ENCODE data around the gene ZNF33B.

ZNF33B gene

GRCh38 chr10:42638055-42638820, at the start of gene ZNF33B:
ZNF33B (minus strand) TSS chr10:42638570; CDS start chr10:42636928, 1,642 bp downstream.
- TF ChIP-seq USF1 (IDR thresholded peaks at IDR 0.05) (0 out of 2 replicates have a peak, but pooled peaks have one; percentile 3), EGR1 (IDR thresholded peaks at IDR 0.05) (peak; percentile 87), FOXM1 (IDR thresholded peaks at IDR 0.05; ENCODE audit: borderline replicate concordance, low read depth) (no peak), ZBTB7A (IDR thresholded peaks at IDR 0.05; ENCODE audit: low read depth) (no peak), TEAD4 (IDR thresholded peaks at IDR 0.05) (no peak), YY1 (IDR thresholded peaks at IDR 0.05; ENCODE audit: low read depth) (peak; percentile 47), NFIC (IDR thresholded peaks at IDR 0.05) (no peak), TCF12 (IDR thresholded peaks at IDR 0.05; ENCODE audit: low read depth) (no peak), TAF1 (IDR thresholded peaks at IDR 0.05; ENCODE audit: low read depth) (no peak; the same call in 1 of the 2 replicates), RAD21 (IDR thresholded peaks at IDR 0.05; ENCODE audit: low read depth) (no peak)
- TF ChIP-seq, protein P1, sequence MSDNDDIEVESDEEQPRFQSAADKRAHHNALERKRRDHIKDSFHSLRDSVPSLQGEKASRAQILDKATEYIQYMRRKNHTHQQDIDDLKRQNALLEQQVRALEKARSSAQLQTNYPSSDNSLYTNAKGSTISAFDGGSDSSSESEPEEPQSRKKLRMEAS (IDR thresholded peaks at IDR 0.05), result peak; percentile 86

DNA sequence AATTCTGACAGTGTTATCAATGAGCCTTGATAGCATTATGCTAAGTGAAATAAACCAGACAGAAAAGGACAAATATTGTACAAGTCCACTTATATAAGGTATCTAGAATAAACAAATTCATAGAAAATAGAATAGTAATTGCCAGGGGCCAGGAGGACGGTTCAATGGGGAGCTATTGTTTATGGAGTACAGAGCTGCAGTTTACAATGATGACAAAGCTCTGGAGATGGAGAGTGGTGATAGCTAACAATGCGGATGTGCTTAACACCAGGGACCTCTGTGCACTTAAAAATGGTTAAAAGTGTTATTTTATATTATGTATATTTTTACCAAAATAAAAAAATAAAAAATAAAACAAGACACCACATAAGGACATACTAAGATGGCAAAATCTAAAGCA, 46.1 kb upstream of the ZNF33B start:
- no peak for TF ChIP-seq CREB1 (IDR thresholded peaks at IDR 0.05; ENCODE audit: low read depth)

GRCh38 chr10:42680267-42680666, 41.9 kb upstream of the ZNF33B start:
- TF ChIP-seq RAD21 (IDR thresholded peaks at IDR 0.05; ENCODE audit: low read depth) (no peak), TEAD4 (IDR thresholded peaks at IDR 0.05) (no peak), REST (IDR thresholded peaks at IDR 0.05; ENCODE audit: low read depth) (no peak), NFIC (IDR thresholded peaks at IDR 0.05) (no peak)

DNA sequence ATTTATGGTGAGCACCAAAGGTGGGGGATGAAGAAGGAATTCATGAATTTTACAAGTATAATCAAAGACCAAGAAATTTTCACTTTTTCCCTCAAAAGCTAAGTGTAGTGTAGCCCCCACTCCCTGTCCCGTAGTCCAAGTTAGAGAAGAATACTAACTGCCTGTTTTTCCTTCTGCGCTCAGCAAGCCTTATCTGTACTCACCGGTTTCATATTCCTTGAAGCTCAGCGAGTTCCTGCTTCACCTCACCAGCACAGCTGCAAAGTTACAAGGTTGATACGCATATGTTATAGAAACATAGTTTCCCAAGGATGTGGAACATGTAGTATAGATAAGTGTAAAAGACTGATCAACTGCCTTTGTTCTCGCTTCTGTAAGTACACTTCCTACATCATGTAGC, 16.0 kb upstream of the ZNF33B start:
- TF ChIP-seq RAD21 (IDR thresholded peaks at IDR 0.05; ENCODE audit: low read depth) (no peak), TCF12 (IDR thresholded peaks at IDR 0.05; ENCODE audit: low read depth) (no peak), CEBPB (IDR thresholded peaks at IDR 0.05) (no peak), EGR1 (IDR thresholded peaks at IDR 0.05) (no peak), EP300 (IDR thresholded peaks at IDR 0.05; ENCODE audit: borderline replicate concordance) (no peak), ZBTB7A (IDR thresholded peaks at IDR 0.05; ENCODE audit: low read depth) (no peak), NFIC (IDR thresholded peaks at IDR 0.05) (no peak)
- TF ChIP-seq, protein P1 (IDR thresholded peaks at IDR 0.05), result no peak

- TF ChIP-seq EGR1 (IDR thresholded peaks at IDR 0.05) (no peak), TCF12 (IDR thresholded peaks at IDR 0.05; ENCODE audit: low read depth) (no peak), TAF1 (IDR thresholded peaks at IDR 0.05; ENCODE audit: low read depth) (no peak), YY1 (IDR thresholded peaks at IDR 0.05; ENCODE audit: low read depth) (no peak)
Observed at GRCh38 chr10:42652858-42653257, 14.5 kb upstream of the ZNF33B start.

DNA sequence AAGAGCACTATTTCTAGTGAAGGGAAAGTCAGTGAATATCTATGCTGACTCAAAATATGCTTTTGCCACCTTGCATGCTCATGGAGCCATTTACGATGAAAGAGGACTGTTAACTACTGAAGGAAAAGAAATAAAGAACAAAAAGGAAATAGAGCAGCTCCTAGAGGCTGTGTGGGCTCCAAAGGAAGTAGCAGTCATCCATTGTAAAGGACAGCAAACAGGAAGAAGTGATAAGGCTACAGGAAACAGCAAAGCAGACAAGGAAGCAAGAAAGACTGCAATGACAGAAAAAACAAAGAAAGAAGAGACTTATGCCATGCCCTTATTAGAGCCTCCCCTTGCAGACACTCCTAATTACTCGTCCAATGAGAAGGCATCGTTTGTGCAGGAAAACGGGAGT, 12.0 kb upstream of the ZNF33B start:
- no peak for TF ChIP-seq NFIC (IDR thresholded peaks at IDR 0.05)

GRCh38 chr10:42648512-42648911, 10.1 kb upstream of the ZNF33B start:
- no peak for TF ChIP-seq RAD21 (IDR thresholded peaks at IDR 0.05; ENCODE audit: low read depth)
- TF ChIP-seq YY1 (IDR thresholded peaks at IDR 0.05; ENCODE audit: low read depth), result no peak
- no peak for TF ChIP-seq CREB1 (IDR thresholded peaks at IDR 0.05; ENCODE audit: low read depth)
- TF ChIP-seq TAF1 (IDR thresholded peaks at IDR 0.05; ENCODE audit: low read depth), result no peak
- no peak for TF ChIP-seq NFIC (IDR thresholded peaks at IDR 0.05)
- TF ChIP-seq EGR1 (IDR thresholded peaks at IDR 0.05), result no peak
- TF ChIP-seq REST (IDR thresholded peaks at IDR 0.05; ENCODE audit: low read depth), result no peak
- TF ChIP-seq TCF12 (IDR thresholded peaks at IDR 0.05; ENCODE audit: low read depth), result no peak
- no peak for TF ChIP-seq TEAD4 (IDR thresholded peaks at IDR 0.05)
- no peak for TF ChIP-seq ZBTB7A (IDR thresholded peaks at IDR 0.05; ENCODE audit: low read depth)
- TF ChIP-seq, protein P1 (IDR thresholded peaks at IDR 0.05), result no peak
- no peak for TF ChIP-seq USF1 (IDR thresholded peaks at IDR 0.05)
- TF ChIP-seq CEBPB (IDR thresholded peaks at IDR 0.05), result no peak
- no peak for TF ChIP-seq EP300 (IDR thresholded peaks at IDR 0.05; ENCODE audit: borderline replicate concordance)
- no peak for TF ChIP-seq FOXM1 (IDR thresholded peaks at IDR 0.05; ENCODE audit: borderline replicate concordance, low read depth)
